ENCODE results near the gene NDC1. TPM values are rescaled to one million over a fixed set of nuclear protein-coding genes. Genes with fewer than 3 reads are reported as not detected.

The NDC1 gene
- total RNA-seq, 4 donors from 2014 or later, result 6.7 to 10.3 (median 7.1) TPM

GRCh38 chr1:53804181-53804580 lies 33.9 kb downstream of the NDC1 start:
- no peak for ATAC-seq
- WGBS, 2 donors (ENCODE audit: low coverage in 1 of 2), result 85 to 97% methylated on average over 7 of the region's 7 CpGs
- Histone ChIP-seq H3K9me3 (no peaks in the 10 kb centered on the region), H3K27ac (no peak overlapping the region), H3K36me3 (peaks cover 0 to 83% of the 10 kb centered on the region in 2 donors), H3K27me3 (no peaks in the 10 kb centered on the region), H3K4me1 (no peaks in the 10 kb centered on the region), H3K4me3 (no peak overlapping the region)
- TF ChIP-seq POLR2A (IDR thresholded peaks at IDR 0.05) (no peak), EP300 (IDR thresholded peaks at IDR 0.05) (no peak), CTCF (IDR thresholded peaks at IDR 0.05) (no peak), POLR2AphosphoS5 (IDR thresholded peaks at IDR 0.05) (no peak)

- no peaks in the 10 kb centered on the region for H3K4me1 ChIP-seq
- H3K4me3 ChIP-seq, result no peak overlapping the region
- no peak for ATAC-seq
- peaks cover 0 to 74% of the 10 kb centered on the region in 2 donors for H3K36me3 ChIP-seq
- H3K9me3 ChIP-seq, result no peaks in the 10 kb centered on the region
- H3K27ac ChIP-seq, result no peak overlapping the region
- 90 to 100% methylated on average over 1 of the region's 1 CpG for WGBS, 2 donors (ENCODE audit: low coverage in 1 of 2)
- TF ChIP-seq POLR2A (IDR thresholded peaks at IDR 0.05) (no peak), EP300 (IDR thresholded peaks at IDR 0.05) (no peak), POLR2AphosphoS5 (IDR thresholded peaks at IDR 0.05) (no peak), CTCF (IDR thresholded peaks at IDR 0.05) (no peak)
- H3K27me3 ChIP-seq, result no peaks in the 10 kb centered on the region
Measured at GRCh38 chr1:53800621-53801020, 37.5 kb downstream of the NDC1 start.

GRCh38 chr1:53799141-53799540 lies 39.0 kb downstream of the NDC1 start:
- TF ChIP-seq POLR2AphosphoS5 (IDR thresholded peaks at IDR 0.05) (no peak), EP300 (IDR thresholded peaks at IDR 0.05) (no peak), CTCF (IDR thresholded peaks at IDR 0.05) (no peak), POLR2A (IDR thresholded peaks at IDR 0.05) (no peak)
- H3K4me1 ChIP-seq, result no peaks in the 10 kb centered on the region
- H3K36me3 ChIP-seq, result peaks cover 0 to 69% of the 10 kb centered on the region in 2 donors
- 43 to 48% methylated on average over 1 of the region's 1 CpG for WGBS, 2 donors (ENCODE audit: low coverage in 1 of 2)
- no peak overlapping the region for H3K4me3 ChIP-seq
- H3K9me3 ChIP-seq, result no peaks in the 10 kb centered on the region
- no peaks in the 10 kb centered on the region for H3K27me3 ChIP-seq
- ATAC-seq, result no peak
- no peak overlapping the region for H3K27ac ChIP-seq

- H3K36me3 ChIP-seq, result peaks cover 0 to 67% of the 10 kb centered on the region in 2 donors
- H3K4me1 ChIP-seq, result no peaks in the 10 kb centered on the region
- ATAC-seq, result no peak
Measured at GRCh38 chr1:53792806-53793205, 45.3 kb downstream of the NDC1 start.

More at GRCh38 chr1:53792806-53793205, 45.3 kb downstream of the NDC1 start:
- 88 to 90% methylated on average over 2 to 4 of the region's 4 CpGs for WGBS, 2 donors (ENCODE audit: low coverage in 1 of 2)
- TF ChIP-seq EP300 (IDR thresholded peaks at IDR 0.05) (no peak), POLR2A (IDR thresholded peaks at IDR 0.05) (no peak), CTCF (IDR thresholded peaks at IDR 0.05) (no peak), POLR2AphosphoS5 (IDR thresholded peaks at IDR 0.05) (no peak)
- H3K4me3 ChIP-seq, result no peak overlapping the region
- no peak overlapping the region for H3K27ac ChIP-seq
- H3K27me3 ChIP-seq, result no peaks in the 10 kb centered on the region
- no peaks in the 10 kb centered on the region for H3K9me3 ChIP-seq

All from gastroesophageal sphincter (tissue), 4 donors.